GM19328 (cell line): ENCODE data around the gene TBC1D1.

ENCODE experiments used
- ATAC-seq: cut with Tn5 transposase; IDR thresholded peaks from one replicate; pipeline ENCODE4 v1.9.1; 2021; ENCODE audit warnings: mild to moderate bottlenecking, moderate library complexity; ENCODE audit not compliant: unreplicated experiment

The TBC1D1 gene

DNA sequence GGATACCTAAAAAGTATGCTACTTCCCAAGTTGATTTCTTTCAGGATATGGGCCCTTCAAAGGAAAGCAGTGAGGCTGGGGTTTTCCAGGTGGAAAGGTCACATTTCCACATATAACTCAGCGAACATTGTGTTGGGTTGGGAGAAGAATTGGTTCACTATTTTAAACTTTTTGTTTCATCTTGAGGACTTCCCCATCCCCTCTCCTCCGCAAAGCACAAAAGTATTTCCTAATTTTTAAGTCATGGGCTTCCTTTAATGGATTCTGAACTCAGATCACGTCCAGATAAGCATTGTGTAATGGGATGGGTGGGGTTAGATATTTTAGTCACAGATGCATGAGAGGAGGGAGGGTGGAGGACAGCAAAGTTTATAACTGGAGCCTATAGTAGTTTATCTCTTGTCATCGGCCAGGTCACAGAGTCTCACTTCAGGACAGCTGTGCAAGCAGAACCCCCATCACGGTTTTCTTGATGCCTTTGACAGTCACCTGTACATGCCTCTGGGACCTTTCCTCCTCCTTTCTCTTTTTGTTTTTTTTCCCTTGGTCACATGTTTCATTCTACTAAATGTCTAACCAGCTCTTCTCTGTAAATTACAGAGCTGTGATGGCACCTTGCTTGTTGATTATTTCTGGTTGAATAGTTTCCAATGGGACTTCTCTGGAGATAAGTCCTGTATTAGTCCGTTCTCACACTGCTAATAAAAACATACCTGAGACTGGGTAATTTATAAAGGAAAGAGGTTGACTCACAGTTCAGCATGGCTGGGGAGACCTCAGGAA lies 184.7 kb downstream of the TBC1D1 start:
- no peak for ATAC-seq

DNA sequence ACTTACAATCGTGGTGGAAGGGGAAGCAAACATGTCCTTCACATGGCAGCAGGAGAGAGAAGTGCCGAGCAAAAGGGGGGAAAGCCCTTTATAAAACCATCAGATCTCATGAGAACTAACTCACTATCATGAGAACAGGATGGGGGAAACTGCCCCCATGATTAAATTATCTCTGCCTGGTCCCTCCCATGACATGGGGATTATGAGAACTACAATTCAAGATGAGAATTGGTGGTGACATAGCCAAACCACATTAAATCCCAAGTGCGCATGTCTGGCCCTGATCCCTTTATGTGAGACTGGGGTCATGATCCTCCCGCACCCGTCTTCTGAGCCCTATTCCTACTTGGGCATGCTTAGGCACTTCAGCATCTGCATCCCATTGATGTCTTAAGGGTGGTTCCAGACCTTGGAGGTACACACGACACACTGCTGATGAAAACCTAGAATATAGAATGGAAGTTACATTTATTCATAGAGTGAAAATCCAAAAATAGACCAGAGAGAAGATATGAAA lies 185.3 kb downstream of the TBC1D1 start:
- ATAC-seq = no peak

DNA sequence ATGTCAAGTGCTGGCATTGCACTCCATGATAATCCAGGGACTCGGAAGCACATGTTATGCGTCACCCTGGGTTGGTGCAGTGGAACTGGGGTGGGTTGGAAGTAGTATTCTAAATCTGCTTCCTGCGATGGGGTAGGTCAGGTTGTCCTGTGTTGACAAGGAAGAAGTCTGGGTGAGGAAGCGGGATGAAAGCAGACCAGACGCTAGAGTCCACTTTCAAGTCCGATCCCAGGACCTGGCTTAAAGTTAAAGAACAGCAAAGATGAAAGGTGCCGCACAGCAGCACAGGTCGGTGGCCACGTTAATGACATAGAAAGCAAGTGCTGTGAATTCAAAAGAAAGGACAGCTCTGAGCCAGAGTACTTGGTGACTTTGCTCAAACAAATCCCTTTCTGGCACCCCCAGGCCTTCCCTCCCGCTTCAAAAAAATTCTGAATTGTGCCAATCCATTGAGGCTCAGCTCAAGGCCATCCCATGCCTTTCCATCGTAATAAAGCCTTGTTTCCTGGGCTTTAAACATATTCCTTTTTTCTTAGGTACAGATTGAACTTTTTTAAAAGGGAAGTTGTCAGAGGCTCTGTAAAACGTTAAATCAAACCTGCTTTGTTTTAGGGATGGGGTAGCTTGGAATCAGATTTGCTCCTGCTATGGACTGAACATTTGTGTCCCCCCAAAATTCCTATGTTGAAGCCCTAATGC lies 187.1 kb downstream of the TBC1D1 start:
- ATAC-seq = no peak

DNA sequence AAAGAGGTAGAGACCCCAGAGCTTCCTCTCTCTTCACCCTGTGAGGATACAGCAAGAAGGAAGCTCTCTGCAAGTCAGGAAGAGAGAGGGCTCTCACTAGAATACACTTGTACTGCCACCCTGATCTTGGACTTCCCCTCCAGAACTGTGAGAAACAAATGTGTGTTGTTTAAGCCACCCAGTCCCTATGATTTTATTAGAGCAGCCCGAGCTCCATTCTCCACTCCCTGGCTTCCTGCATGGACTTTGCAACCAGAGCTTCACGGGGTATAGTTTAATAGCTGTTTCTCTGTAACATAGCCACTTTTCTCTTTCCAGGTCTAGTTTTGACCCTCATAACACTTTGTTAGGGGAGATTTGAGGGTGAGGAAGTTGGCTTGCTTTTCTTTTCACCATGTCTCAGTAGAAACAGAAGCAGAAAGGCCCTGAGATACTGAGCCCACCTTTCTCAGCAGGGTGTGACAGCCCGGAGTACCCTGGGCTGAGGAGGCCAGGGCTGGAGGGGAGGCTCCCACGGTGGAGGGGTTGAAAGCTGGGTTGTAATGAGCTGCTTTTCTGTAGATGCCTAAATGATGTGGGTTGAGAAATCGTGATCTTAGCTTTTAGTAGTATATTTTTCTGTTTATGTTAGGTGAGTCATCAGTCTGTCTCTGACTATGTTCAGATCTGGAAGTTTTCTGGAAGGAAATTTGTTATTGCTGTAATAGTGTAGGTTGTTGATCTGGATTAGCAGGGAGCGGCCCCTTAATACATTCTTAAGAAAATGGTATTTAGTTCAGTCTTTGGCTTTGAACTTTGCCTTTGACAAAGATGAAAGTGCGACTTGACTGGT lies 187.9 kb downstream of the TBC1D1 start:
- no peak for ATAC-seq

DNA sequence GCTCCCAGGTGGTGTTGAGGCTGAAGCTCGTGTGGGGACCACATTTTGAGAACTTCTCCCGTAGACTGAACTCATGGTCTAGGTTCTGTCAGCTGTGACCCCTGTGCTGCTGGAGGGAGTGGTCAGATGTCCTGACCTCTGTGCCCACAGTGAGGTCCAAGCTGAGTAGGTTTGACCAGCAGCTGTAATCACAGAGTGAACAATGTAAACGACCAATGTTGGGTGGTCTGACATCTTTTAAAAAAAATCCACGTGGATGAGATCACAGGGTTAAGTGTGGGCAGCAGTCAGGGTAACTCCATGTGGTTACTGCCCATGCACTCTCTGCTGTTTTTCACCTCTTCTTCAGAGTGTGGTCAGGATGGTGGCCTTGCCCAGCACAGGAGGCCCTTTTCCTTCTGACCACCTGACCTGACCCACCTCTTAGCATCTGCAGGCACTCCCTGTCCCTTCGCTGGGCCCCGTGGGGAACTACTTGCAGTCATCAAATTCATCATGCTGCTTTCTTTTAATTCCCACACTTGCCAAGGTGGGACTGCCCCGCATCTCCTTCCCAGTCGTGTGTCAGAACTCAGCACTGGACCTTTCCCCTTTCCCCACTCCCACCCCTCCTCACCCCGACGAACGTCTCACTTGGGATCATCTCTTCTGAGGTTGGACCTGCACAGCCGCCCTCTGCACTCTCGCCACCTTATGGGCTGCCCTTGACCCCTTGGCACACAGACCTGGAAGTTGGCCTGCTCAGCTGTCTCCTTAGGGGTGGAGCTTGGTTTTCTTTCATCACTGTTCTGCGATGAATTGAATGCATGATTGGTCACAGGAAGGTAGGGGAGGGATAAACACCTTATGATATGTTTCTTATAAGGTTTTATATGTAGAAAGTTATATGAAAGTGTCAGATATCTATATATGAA lies 189.4 kb downstream of the TBC1D1 start:
- ATAC-seq = no peak

DNA sequence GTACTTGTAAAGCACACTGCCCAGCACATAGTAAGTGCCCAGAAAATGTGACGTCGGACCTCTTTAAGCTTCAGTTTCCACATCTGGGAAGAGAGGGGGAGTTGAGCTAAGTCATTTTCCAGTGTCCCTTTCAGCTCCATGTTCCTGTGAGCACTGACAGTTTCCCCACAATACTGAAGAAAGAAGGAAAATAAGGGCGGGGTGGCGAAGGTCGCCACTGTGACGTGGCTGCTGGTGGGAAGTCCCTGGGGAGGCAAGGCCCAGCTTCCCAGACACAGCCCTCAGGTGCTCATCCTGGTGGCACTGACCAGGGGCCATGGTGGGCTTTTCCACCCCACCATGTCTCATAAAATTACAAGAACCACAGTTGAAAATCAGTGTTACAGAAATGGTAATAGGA lies 191.1 kb downstream of the TBC1D1 start:
- ATAC-seq = no peak

DNA sequence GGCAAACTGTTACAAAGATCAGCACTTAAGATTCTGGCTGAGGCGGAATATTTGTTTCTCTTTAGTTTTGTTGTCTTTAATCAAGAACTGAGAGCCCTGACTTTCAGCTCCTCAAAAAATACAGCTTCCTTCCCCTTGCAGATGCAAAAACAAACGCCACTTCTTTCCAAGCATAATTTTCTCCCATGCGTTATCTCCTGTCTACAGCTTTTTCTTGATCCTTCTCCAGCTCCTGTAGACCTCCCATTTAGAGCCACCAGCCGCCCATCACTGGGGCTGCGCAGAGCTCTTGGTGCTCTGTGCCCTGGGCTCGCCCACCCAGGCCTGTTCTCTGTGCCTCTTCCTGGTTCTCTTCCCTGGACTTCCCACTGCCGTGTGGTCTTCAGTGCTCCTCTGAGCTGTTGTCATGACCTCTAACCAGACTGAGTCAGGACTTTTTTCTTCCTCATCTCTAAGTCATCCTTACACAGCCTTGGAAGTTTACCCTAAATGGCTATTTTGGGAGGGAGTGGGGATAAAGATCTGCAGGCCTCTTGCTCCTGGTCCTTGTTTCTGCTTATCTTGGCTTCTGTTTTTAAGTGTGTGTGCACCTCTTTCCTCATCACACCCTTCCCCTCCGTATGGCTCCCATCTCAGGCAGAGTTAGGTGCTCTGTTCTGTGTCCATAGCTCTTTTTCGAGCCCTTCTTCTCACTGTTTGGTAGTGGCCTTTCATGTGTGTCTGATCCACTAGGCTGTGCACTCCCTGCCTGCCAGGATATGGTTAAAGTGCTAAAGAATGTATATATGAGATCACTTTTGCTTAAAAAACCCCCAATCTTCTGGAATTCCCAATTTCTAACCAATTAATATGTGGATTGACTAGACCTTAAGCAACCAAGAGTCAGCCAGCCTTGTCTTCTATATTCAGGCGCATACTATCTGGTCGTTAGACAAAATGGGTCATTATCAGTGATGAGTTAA lies 191.8 kb downstream of the TBC1D1 start:
- no peak for ATAC-seq

DNA sequence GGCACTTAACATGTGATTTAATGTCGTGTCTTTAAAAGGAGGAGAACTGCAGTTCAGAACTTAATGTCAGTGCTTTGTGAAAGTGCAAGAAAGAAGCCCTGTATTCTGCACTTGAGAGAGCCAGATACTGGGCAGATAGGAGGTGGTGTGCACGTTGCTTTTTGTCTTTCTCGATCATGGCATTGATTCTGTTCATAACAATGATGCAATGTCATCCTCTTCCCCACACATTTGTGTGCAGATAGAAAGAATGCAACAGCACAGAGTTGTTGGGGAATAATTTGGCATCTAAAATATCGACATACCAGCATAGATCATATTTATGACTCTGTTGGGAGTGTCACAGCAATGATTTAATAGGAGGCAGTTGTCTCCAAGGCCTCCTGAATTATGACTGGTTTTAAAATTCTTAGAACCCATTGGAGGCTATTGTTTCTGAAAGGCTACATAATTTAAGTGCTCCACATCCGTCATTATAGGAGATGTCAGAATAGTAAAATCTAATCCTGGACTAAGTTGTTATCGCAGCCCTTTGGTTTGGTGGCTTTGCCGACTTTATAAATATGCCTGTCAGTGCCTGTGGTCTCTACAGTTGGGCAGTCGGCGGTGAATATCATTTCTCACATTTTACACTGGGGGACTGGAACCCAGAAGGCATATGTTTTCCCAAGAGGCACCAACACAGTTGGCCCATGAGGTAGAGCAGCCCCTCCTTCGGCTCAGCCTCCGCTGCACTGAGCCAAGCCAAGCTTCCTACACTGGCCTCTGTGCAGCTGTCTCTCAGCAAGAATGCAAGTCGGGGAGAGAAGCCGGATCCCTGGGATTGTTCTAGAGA lies 194.2 kb downstream of the TBC1D1 start:
- no peak for ATAC-seq

DNA sequence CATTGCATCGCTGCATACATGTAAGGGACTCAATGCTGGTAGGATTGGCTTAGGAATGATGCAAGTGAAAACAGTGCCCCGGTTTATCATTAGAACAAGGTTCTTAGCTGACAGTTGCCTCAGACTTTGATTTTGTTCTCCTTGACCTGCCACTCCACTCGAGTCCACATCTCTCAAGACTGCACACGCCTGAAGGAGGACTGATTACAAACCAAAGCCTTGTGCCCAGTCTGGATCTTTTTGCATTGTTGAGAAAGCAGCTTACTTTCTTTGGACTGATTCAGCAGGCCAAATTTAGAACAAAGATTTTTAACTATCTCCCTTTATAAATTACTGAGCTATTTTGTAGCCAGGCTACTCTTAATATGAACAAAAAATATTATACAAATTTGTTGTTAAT lies 194.9 kb downstream of the TBC1D1 start:
- no peak for ATAC-seq

DNA sequence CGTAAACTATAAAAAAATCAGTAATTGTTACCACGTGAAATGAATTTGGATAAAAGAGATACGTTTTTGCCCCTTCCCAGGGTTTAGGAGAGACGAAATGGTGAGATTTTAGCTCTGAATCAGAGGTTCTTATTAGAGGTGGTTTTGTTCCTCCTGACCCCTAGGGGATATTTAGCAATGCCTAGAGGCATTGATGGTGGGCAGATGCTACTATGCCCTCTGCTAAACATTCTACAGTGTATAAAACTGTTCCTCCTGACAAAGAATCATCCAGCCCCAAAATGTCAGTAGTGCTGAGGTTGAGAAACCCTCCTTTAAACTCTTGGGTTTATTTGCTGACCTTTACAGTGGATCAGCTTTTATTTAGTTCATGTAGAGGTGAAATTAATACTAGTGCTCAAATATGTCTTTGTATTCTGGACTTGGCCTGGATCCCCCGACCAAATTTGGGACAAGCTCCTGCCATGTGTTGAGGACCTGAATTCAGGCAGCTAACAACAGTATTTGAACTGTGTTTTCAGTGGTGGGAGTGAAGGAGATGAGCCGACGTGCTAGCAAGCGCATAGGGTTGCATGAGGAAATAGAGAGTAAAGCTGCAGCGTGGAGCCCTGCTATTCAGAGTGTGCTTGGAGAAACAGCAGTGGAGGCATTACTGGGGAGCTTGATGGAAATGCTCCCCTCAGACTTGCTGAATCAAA lies 195.4 kb downstream of the TBC1D1 start:
- ATAC-seq = no peak

DNA sequence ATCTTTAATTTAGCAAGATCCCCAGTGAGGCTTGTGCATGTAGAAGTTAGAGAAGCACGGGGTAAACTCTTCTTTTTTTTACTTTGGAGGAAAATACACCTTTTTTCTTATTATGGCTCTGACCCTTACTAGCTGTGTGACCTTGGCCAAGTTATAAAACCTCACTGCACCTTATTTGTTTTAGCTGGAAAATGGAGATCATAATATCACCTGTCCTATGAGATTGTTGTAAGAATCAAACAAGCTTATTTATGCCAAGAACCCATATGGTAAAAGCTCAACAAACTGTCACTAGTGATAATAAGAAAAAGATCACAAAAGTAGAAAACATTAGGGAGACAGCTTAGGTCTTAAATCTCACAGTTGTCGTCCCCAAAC lies 196.0 kb downstream of the TBC1D1 start:
- ATAC-seq = no peak

DNA sequence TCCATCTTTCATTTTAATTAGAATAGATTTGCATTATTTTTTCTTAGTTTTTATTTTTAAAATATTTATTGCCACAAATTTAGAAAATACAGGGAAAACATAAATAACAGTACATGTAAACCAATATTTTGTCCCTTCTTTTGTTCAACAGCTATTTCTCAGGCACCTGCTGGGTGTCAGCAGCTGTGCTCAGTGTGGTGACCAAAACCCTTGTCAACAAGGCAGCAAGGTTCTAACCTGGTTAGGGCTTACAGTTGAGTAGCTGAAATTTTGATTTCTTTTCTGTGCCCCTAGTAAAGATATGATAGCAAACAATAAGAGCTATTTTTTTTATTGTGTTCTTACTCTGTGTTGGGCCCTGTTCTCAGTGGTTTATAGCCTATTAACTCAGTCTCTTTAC lies 197.4 kb downstream of the TBC1D1 start:
- no peak for ATAC-seq

DNA sequence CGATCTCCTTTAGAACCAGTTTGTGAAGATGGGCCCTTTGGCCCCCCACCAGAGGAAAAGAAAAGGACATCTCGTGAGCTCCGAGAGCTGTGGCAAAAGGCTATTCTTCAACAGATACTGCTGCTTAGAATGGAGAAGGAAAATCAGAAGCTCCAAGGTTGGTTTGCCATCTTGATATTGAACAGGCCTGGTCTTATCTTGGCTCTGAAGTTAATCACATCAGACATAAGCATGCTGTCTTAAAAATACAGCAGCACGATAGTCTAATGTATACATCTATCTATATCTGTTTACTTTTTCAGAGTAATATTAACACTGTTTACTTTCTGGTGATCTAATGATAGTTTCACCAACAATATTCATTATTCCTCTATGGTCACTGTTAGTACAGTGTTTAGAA lies 199.1 kb downstream of the TBC1D1 start:
- no peak for ATAC-seq

DNA sequence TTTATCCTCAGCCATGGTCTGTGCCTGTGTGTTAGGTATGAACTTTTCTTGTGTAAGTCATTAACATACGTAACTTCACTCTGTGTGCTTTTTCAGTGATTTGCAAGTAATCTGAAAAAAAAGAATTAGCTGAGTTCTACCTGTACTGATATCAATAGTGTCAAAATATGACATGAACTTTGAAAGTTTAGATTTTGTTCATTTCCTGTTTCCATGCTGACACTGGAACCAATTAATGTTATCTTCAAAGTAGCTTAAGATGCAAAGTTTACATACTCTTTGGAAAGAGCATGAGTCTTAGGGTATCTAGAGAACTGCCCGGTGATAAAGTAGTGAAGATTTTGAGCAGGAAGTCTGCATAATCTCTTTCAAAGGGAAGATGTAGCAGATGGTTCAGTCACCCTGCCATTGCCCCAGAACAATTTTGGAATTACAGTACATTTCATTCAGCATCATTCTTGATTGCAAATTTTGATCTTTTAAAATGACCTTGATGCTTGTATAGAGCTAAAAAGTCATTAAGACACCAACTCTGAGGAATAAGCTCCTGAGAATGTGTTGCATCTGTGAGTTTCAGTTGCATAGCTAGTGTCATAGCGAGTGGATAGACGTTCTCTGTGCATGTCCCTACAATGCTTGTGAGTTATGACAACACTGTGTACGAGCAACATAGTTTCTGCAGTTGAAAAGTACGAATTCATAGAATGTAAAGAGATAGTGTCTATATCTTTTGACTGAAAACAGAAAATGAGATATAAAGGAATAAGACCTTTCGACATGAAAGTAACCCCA lies 199.8 kb downstream of the TBC1D1 start:
- ATAC-seq = no peak

DNA sequence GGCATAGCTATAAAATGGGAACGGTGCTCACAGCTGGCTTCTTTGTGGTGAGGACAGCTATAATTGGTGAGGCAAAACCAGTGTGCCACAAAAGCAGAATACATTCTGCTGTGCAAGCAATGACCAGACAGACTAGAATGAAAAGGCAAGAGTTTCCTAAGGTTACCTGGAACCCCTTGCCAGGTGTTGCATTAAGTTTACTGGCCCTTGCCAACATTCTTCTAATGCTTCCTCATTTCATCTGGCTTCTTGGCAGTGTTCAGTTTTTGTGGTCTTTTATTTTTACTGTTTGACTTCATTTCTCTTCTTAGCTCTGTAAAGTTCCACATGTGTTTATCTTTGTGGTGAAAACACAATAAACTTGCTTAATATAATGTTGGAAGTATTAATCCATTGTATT lies 200.8 kb downstream of the TBC1D1 start:
- ATAC-seq = no peak

DNA sequence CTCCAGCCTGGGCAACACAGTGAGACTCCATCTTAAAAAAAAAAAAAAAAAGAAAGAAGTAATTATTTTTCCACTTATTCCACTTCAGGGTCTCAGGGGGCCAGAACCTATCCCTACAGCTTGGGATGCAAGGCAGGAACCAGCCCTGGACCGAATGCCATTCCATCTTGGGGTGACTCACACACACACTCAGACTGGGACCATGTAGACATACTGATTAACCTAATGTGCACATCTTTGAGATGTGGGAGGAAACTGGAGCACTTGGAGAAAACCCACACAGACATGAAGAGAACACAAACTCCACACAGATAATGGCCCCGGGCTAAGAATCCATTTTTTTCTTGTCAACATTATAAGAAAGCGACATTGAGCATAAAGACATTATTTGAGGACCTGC lies 201.8 kb downstream of the TBC1D1 start:
- ATAC-seq = no peak

DNA sequence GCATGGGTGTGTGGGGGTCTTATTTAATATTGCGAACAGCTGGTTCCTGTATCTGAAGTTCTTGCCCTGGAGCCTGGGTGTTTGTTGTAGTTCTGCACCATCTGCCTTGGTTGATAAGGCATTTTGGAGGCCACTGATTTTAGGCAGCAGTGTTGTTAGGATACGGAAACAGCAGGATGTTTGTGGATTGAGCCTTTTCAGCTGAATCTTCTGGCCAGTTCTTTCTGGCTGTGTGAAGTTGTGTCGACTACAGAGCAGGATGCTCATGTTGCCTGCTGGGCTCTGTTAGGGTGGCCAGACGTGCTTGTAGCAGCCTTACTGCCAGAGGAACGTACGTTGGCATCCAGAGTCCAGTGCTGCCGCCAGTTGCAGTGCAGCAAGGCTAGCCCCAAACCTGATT lies 203.5 kb downstream of the TBC1D1 start:
- no peak for ATAC-seq
